ENCODE measurements around the gene FAM241A. TPM values are rescaled to one million over a fixed set of nuclear protein-coding genes. Genes with fewer than 3 reads are reported as not detected.
"Not testable (repeated sequence)": the region's sequence is repeated elsewhere in the genome, so short reads cannot be mapped to it uniquely, and the experiment has no call there.

The FAM241A gene
- polyA plus RNA-seq, 2 of the 4 experiments (the other 2 are of a cell fraction), result 0.67 to 2.3 TPM

DNA sequence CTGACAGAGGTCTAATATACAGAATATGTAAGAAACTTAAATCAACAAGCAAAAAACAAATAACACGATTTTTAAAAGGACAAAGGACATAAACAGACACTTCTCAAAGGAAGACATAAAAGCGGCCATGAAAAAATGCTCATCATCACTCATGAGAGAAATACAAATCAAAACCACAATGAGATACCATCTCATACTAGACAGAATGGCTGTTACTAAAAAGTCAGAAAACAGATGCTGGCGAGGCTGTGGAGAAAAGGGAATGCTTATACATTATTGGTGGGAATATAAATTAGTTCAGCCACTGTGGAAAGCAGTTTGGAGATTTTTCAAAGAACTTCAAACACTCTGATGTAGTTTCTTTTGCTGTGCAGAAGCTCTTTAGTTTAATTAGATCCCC, 33.5 kb downstream of the FAM241A start:
- 65% methylated on average over 3 of the region's 3 CpGs for WGBS (ENCODE audit: missing lambda C conversion rate)
- H3K9me3 ChIP-seq; H3K4me3 ChIP-seq; CTCF ChIA-PET; H3K4me1 ChIP-seq; H3K4me2 ChIP-seq; FAIRE-seq; POLR2A ChIA-PET; DNase-seq (ENCODE audit: low read depth in 1 of 2, low spot score in 1 of 2); H3K27ac ChIP-seq; ATAC-seq: not testable (repeated sequence)

- no peak overlapping the region for H3K4me2 ChIP-seq
- ChIA-PET POLR2A (no interaction called here), CTCF (interaction anchor here (1.0 to 1.9 kb wide), 3 partner anchors 8 to 82 kb away, joined by 3 to 6 read pairs (median 5); partner anchors contain the start of gene AP1AR)
- no peak overlapping the region for H3K4me3 ChIP-seq
- FAIRE-seq (no peak), ATAC-seq (no peak), DNase-seq (ENCODE audit: low read depth in 1 of 2, low spot score in 1 of 2) (no peak)
- no peak for TF ChIP-seq CBX2 (IDR thresholded peaks at IDR 0.05; ENCODE audit: borderline replicate concordance, low read depth)
- no peak for TF ChIP-seq PBX3 (IDR thresholded peaks at IDR 0.05)
- TF ChIP-seq RAD21 (conservative IDR thresholded peaks at IDR 0.05 in 1 of 2, IDR thresholded peaks at IDR 0.05 in 1 of 2), result no peak
- H3K9me3 ChIP-seq, result no peaks in the 10 kb centered on the region
- WGBS (ENCODE audit: missing lambda C conversion rate), result 90% methylated on average over 3 of the region's 3 CpGs
- no peak overlapping the region for H3K27ac ChIP-seq
- no peaks in the 10 kb centered on the region for H3K4me1 ChIP-seq
These were observed 36.2 kb downstream of the FAM241A start for GRCh38 chr4:112181358-112182000.

DNA sequence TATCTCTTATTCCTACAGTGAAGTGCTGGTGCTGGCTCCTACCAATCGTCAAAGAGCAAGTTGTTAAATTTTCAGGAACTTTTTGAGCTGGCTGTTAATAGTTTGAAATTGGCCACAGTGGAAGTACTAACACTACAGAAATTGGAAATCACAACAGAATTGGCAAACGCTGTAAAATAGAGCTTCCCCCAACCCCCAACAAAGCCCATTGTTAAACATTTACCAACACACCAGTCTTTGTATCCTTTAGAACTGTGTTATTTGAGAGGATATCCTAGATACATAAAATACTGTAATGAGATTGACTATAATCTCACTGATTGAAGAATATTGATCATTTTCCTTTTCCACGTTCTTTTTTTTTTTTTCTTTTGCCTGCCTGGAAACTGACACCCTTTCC, 37.4 kb downstream of the FAM241A start:
- no peak for ATAC-seq
- H3K9me3 ChIP-seq, result no peaks in the 10 kb centered on the region
- no peak overlapping the region for H3K4me2 ChIP-seq
- no peak overlapping the region for H3K27ac ChIP-seq
- H3K4me3 ChIP-seq, result no peak overlapping the region
- no peak for DNase-seq (ENCODE audit: low read depth in 1 of 2, low spot score in 1 of 2)
- WGBS (ENCODE audit: missing lambda C conversion rate), result 86% methylated on average over 3 of the region's 3 CpGs
- H3K4me1 ChIP-seq, result no peaks in the 10 kb centered on the region
- ChIA-PET CTCF (interaction anchor here (1.7 kb wide), 1 partner anchor 83 kb away, joined by 4 read pairs; no protein-coding TSS in a partner anchor), POLR2A (no interaction called here)
- no peak for TF ChIP-seq CBX8 (IDR thresholded peaks at IDR 0.05)
- TF ChIP-seq MYC (IDR thresholded peaks at IDR 0.05; ENCODE audit: borderline replicate concordance, low read length), result no peak
- no peak for TF ChIP-seq CEBPB (IDR thresholded peaks at IDR 0.05)
- TF ChIP-seq NFE2L2 (conservative IDR thresholded peaks at IDR 0.05; ENCODE audit: low read length), result no peak
- no peak for TF ChIP-seq MAX (IDR thresholded peaks at IDR 0.05)
- TF ChIP-seq EHMT2 (IDR thresholded peaks at IDR 0.05; ENCODE audit: low read depth), result no peak
- no peak for TF ChIP-seq EHF (CRISPR knock-in tag; IDR thresholded peaks at IDR 0.05)
- FAIRE-seq, result no peak

- TF ChIP-seq FOSL2 (IDR thresholded peaks at IDR 0.05) (no peak), FOSL2 (CRISPR knock-in tag; IDR thresholded peaks at IDR 0.05) (no peak), CBX8 (IDR thresholded peaks at IDR 0.05) (no peak), POLR2AphosphoS2 (conservative IDR thresholded peaks at IDR 0.05; ENCODE audit: low read length) (no peak), RCOR1 (IDR thresholded peaks at IDR 0.05; ENCODE audit: low read depth, low read length) (no peak), CHD4 (IDR thresholded peaks at IDR 0.05; ENCODE audit: borderline replicate concordance) (no peak), FOSB (CRISPR knock-in tag; IDR thresholded peaks at IDR 0.05) (no peak), RFX5 (IDR thresholded peaks at IDR 0.05) (no peak), RNF2 (IDR thresholded peaks at IDR 0.05; ENCODE audit: borderline replicate concordance, low read depth) (no peak)
- TF ChIP-seq, protein P1, sequence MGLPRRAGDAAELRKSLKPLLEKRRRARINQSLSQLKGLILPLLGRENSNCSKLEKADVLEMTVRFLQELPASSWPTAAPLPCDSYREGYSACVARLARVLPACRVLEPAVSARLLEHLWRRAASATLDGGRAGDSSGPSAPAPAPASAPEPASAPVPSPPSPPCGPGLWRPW (IDR thresholded peaks at IDR 0.05), result no peak
- TF ChIP-seq, protein P2, sequence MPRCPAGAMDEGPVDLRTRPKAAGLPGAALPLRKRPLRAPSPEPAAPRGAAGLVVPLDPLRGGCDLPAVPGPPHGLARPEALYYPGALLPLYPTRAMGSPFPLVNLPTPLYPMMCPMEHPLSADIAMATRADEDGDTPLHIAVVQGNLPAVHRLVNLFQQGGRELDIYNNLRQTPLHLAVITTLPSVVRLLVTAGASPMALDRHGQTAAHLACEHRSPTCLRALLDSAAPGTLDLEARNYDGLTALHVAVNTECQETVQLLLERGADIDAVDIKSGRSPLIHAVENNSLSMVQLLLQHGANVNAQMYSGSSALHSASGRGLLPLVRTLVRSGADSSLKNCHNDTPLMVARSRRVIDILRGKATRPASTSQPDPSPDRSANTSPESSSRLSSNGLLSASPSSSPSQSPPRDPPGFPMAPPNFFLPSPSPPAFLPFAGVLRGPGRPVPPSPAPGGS (IDR thresholded peaks at IDR 0.05), result no peak
- Histone ChIP-seq H3K4me1 (no peaks in the 10 kb centered on the region), H3K4me3 (no peak overlapping the region), H3K9me3 (no peaks in the 10 kb centered on the region), H3K4me2 (no peak overlapping the region), H3K27ac (no peak overlapping the region)
- ATAC-seq, result no peak
- no peak for FAIRE-seq
- ChIA-PET CTCF (interaction anchor here (1.7 kb wide), 1 partner anchor 83 kb away, joined by 4 read pairs; no protein-coding TSS in a partner anchor), POLR2A (no interaction called here)
- 91% methylated on average over 2 of the region's 2 CpGs for WGBS (ENCODE audit: missing lambda C conversion rate)
- DNase-seq (ENCODE audit: low read depth in 1 of 2, low spot score in 1 of 2), result no peak
These were observed 38.0 kb downstream of the FAM241A start for GRCh38 chr4:112183252-112183651.

Data from A549 (cell line).